CD4-positive, alpha-beta T cell treated with Interleukin-15 for 1 hour (primary cell): ENCODE data around the gene SPRED3.

Experiments
- DNase-seq: peaks from one replicate; pipeline ENCODE4 v3.0.0-alpha.2; 2020

Gene SPRED3

GRCh38 chr19:38373907-38374331 is 14.6 kb upstream of the SPRED3 start:
- DNase-seq = no peak

- DNase-seq = peak; percentile 100
These were observed 14.0 kb upstream of the SPRED3 start, which contains the start of gene PSMD8 for GRCh38 chr19:38374332-38375097. TSS of gene PSMD8 (plus strand) at chr19:38374571. CDS start at chr19:38374602, 31 bp downstream.

GRCh38 chr19:38375098-38375493 is 13.4 kb upstream of the SPRED3 start:
- DNase-seq = no peak

- DNase-seq = no peak
These were observed 12.7 kb upstream of the SPRED3 start for GRCh38 chr19:38375748-38376147.

- no peak for DNase-seq
These were observed 11.9 kb upstream of the SPRED3 start for GRCh38 chr19:38376576-38376975.

- DNase-seq = no peak
These were observed 11.4 kb upstream of the SPRED3 start for GRCh38 chr19:38377052-38377451.

- no peak for DNase-seq
These were observed 9.6 kb upstream of the SPRED3 start for GRCh38 chr19:38378866-38379265.

GRCh38 chr19:38381138-38381537 is 7.4 kb upstream of the SPRED3 start:
- DNase-seq = no peak

GRCh38 chr19:38383184-38383583 is 5.3 kb upstream of the SPRED3 start:
- no peak for DNase-seq

- no peak for DNase-seq
These were observed 4.8 kb upstream of the SPRED3 start for GRCh38 chr19:38383743-38384142.

GRCh38 chr19:38384209-38385027 is 4.1 kb upstream of the SPRED3 start:
- no peak for DNase-seq

GRCh38 chr19:38385057-38385803 is 3.3 kb upstream of the SPRED3 start:
- DNase-seq = no peak

GRCh38 chr19:38385804-38386257 is 2.7 kb upstream of the SPRED3 start:
- no peak for DNase-seq

- no peak for DNase-seq
These were observed 2.1 kb upstream of the SPRED3 start for GRCh38 chr19:38386300-38386970.

- DNase-seq = peak; percentile 32
These were observed 1.4 kb upstream of the SPRED3 start for GRCh38 chr19:38386971-38387549.

GRCh38 chr19:38387550-38388348 is 748 bp upstream of the SPRED3 start, which contains the start of gene GGN:
TSS of gene GGN (minus strand) at chr19:38388034. CDS start at chr19:38387261, 773 bp downstream.
- peak; percentile 81 for DNase-seq

GRCh38 chr19:38389101-38389925 is 816 bp downstream of the SPRED3 start:
- no peak for DNase-seq

GRCh38 chr19:38389957-38390924 is 1.7 kb downstream of the SPRED3 start:
- DNase-seq = no peak

- no peak for DNase-seq
These were observed 3.5 kb downstream of the SPRED3 start for GRCh38 chr19:38391911-38392464.
